K562 (cell line): ENCODE results near the gene CYLD. TPM values are rescaled to one million over a fixed set of nuclear protein-coding genes. Genes with fewer than 3 reads are reported as not detected.

Experiments used
- CHD4 ChIP-seq: fragments of 200-600 bp; sonication (generic); IDR thresholded peaks from 3 replicates; pipeline ENCODE4 v1.6.1; 2012; ENCODE audit warnings: low read depth, mild to moderate bottlenecking, mixed read lengths, low read length, inconsistent platforms; ENCODE audit not compliant: insufficient read depth, insufficient replicate concordance, poor library complexity, severe bottlenecking
- HEY1 ChIP-seq: fragments of 250-450 bp; sonication (Bioruptor Pico); IDR thresholded peaks from 2 replicates; pipeline ENCODE4 v1.5.0; 2020; ENCODE audit warnings: mild to moderate bottlenecking, moderate library complexity, borderline replicate concordance
- MAX ChIP-seq: sonication (generic); formaldehyde crosslinking; IDR thresholded peaks from 2 replicates; pipeline ENCODE4 v1.9.0; 2022; ENCODE audit warnings: mild to moderate bottlenecking, missing genetic modification reagents
- PRDM10 ChIP-seq: fragments of 450-650 bp; IDR thresholded peaks from 2 replicates; pipeline ENCODE4 v1.6.1; 2018; ENCODE audit not compliant: partially characterized antibody
- RBM22 ChIP-seq: fragments of 200-400 bp; formaldehyde crosslinking; IDR thresholded peaks from 2 replicates; pipeline ENCODE4 v1.6.1; 2018; ENCODE audit warnings: low read length, low read depth; ENCODE audit not compliant: poor library complexity, severe bottlenecking
- THAP12 ChIP-seq: fragments of 250-450 bp; sonication (Bioruptor Pico); IDR thresholded peaks from 2 replicates; pipeline ENCODE4 v1.9.0; 2021; ENCODE audit warnings: mild to moderate bottlenecking, inconsistent platforms
- ZBED1 ChIP-seq: IDR thresholded peaks from 2 replicates; pipeline ENCODE4 v1.6.1; 2014
- ZNF263 ChIP-seq: sonication (generic); formaldehyde crosslinking; IDR thresholded peaks from 2 replicates; pipeline ENCODE4 v1.8.0; 2022; ENCODE audit warnings: mild to moderate bottlenecking, missing genetic modification reagents, borderline replicate concordance
- polyA plus RNA-seq, 8 experiments: library from polyadenylated mRNA; depleted of rRNA in 4 of 8; stranded (reverse) in 5 of 8; unstranded in 3 of 8; fragments of >200 nt; fragmentation: Nextera tagmentation in 2 of 8; fragmentation: Illumina TruSeq in 1 of 8; extraction: Ambion mirVana in 2 of 8; extraction: Trizol in 1 of 8; gene quantifications; 2 replicates each; pipeline versions ENCODE4 v1.2.1 to v1.2.3, GENCODE V29; 2011 to 2014; ENCODE audit warnings: inconsistent platforms in 1 of 8, missing spikeins in 1 of 8
- total RNA-seq, 7 experiments: library from RNA; depleted of rRNA in 6 of 7; stranded (reverse); fragments of >200 nt in 6 of 7; fragmentation: Illumina TruSeq in 2 of 7; extraction: Trizol in 2 of 7; gene quantifications; 2 replicates each; pipeline versions ENCODE4 v1.2.1 to v1.2.3, GENCODE V29; 2011 to 2021; ENCODE audit warnings: low replicate concordance in 1 of 7
- TF ChIP-seq, protein P1 (sequence below): fragments of 450-650 bp; IDR thresholded peaks from 2 replicates; pipeline ENCODE4 v1.6.1; 2016; ENCODE audit warnings: mild to moderate bottlenecking

The CYLD gene
- total and polyA plus RNA-seq, 9 of the 15 experiments (the other 6 are each of a cell fraction or from before 2014, with no cell fraction given), result 3.4 to 7.4 (median 5.3) TPM

DNA sequence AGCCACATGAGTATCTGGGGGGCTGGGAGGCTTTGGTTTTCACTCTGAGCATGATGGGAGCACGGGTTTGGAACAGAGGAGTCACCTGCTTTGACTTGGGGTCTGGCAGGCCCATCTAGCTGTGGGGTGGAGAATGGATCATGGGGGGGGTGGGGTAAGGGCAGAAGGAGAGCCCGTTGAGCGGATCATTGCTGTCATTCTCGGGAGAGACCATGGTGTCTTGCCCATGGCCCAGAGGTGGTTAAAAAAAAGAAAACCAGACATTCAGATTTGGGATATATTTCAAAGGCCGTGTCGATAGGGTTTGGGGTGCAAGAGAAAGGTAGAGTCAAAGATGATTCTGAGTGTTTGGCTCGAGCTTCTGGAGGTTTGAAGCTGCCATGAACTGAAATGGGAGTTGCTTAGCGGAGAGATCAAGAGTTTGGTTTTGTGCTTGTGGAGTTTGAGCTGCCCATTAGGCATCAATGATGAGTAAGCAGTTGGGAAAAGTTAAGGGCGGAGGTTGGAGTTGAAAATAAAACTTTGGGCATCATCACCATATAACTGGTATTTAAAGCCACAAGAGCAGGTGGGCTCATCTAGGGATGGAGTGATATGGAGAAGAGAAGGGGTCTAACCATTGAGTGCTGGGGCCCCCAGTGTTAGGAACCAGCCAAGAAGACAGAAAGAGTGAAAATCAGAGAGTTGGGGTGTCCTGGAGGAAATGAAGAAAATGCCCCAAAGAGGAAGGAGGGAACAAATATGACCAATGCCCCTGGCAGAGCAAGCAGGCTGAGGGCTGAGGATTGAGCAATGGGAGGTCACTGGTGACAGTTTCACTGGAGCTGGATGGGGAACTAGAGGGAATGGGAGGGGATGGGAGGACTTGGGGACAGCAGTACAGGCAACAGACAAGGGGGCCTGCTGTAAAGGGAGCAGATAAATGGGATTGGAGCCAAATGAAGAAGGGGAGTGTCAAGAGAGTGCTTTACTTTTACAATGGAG lies 46.6 kb upstream of the CYLD start (continued):
- TF ChIP-seq, protein P1, sequence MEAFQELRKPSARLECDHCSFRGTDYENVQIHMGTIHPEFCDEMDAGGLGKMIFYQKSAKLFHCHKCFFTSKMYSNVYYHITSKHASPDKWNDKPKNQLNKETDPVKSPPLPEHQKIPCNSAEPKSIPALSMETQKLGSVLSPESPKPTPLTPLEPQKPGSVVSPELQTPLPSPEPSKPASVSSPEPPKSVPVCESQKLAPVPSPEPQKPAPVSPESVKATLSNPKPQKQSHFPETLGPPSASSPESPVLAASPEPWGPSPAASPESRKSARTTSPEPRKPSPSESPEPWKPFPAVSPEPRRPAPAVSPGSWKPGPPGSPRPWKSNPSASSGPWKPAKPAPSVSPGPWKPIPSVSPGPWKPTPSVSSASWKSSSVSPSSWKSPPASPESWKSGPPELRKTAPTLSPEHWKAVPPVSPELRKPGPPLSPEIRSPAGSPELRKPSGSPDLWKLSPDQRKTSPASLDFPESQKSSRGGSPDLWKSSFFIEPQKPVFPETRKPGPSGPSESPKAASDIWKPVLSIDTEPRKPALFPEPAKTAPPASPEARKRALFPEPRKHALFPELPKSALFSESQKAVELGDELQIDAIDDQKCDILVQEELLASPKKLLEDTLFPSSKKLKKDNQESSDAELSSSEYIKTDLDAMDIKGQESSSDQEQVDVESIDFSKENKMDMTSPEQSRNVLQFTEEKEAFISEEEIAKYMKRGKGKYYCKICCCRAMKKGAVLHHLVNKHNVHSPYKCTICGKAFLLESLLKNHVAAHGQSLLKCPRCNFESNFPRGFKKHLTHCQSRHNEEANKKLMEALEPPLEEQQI, result no peak
- TF ChIP-seq HEY1 (CRISPR knock-in tag) (no peak), ZBED1 (no peak), CHD4 (no peak), THAP12 (no peak), MAX (no peak), PRDM10 (no peak), RBM22 (no peak), ZNF263 (CRISPR knock-in tag) (no peak)
